ENCODE results near the gene MAP2K1. TPM values are rescaled to one million over a fixed set of nuclear protein-coding genes. Genes with fewer than 3 reads are reported as not detected.

Gene MAP2K1
- total and polyA plus RNA-seq, 3 experiments from 2014 or later = 45.3 to 72.2 (median 69.2) TPM

GRCh38 chr15:66472176-66472999 is 85.7 kb downstream of the MAP2K1 start:
- H3K27ac Mint-ChIP-seq = peak overlapping the region; percentile 83 to 97 (median 91)
- POLR2A ChIA-PET = interaction anchor here (0.5 to 0.9 kb wide), 4 partner anchors 27 to 181 kb away, joined by 3 read pairs; partner anchors contain the start of gene MAP2K1
- peak overlapping the region; percentile 16 to 87 (median 74) for H3K4me3 Mint-ChIP-seq
- H3K9me3 Mint-ChIP-seq = no peaks in the 10 kb centered on the region
- Histone ChIP-seq H3K36me3 (ENCODE audit: insufficient read depth, low read length) (no peaks in the 10 kb centered on the region), H3K4me1 (ENCODE audit: insufficient read depth, low read length) (peaks cover 27% of the 10 kb centered on the region), H3K27me3 (ENCODE audit: insufficient read depth, low read length, poor library complexity, severe bottlenecking) (no peaks in the 10 kb centered on the region), H3K27ac (ENCODE audit: low read depth, low read length) (peak overlapping the region; percentile 2), H3K4me3 (ENCODE audit: low read length) (peak overlapping the region; percentile 21), H3K9me3 (ENCODE audit: low read length) (no peaks in the 10 kb centered on the region)
- H3K27me3 Mint-ChIP-seq = no peaks in the 10 kb centered on the region
- H3K36me3 Mint-ChIP-seq = peaks cover 0 to 7% (median 4%) of the 10 kb centered on the region in 3 donors
- CTCF ChIA-PET = interaction anchor here (0.8 to 2.3 kb wide), 6 partner anchors 12 to 117 kb away, joined by 3 to 18 read pairs (median 6); partner anchors contain the start of genes MAP2K1 and SNAPC5
- peak; percentile 15 to 75 (median 70) for DNase-seq
- H3K4me1 Mint-ChIP-seq = peaks cover 34 to 51% (median 47%) of the 10 kb centered on the region in 3 donors

GRCh38 chr15:66474135-66474534 is 87.4 kb downstream of the MAP2K1 start:
- no peak overlapping the region for H3K4me3 Mint-ChIP-seq
- no peaks in the 10 kb centered on the region for H3K9me3 Mint-ChIP-seq
- POLR2A ChIA-PET = no interaction called here
- peaks cover 27% of the 10 kb centered on the region for H3K4me1 ChIP-seq (ENCODE audit: insufficient read depth, low read length)
- DNase-seq = no peak
- CTCF ChIA-PET = interaction anchor here (0.6 kb wide), 1 partner anchor 25 kb away, joined by 3 read pairs; no protein-coding TSS in a partner anchor
- no peaks in the 10 kb centered on the region for H3K27me3 ChIP-seq (ENCODE audit: insufficient read depth, low read length, poor library complexity, severe bottlenecking)
- no peaks in the 10 kb centered on the region for H3K27me3 Mint-ChIP-seq
- peaks cover 0 to 5% (median 3%) of the 10 kb centered on the region in 3 donors for H3K36me3 Mint-ChIP-seq
- H3K4me1 Mint-ChIP-seq = peaks cover 34 to 47% (median 47%) of the 10 kb centered on the region in 3 donors
- H3K9me3 ChIP-seq (ENCODE audit: low read length) = no peaks in the 10 kb centered on the region
- no peak overlapping the region for H3K27ac ChIP-seq (ENCODE audit: low read depth, low read length)
- peak overlapping the region in 6 of 8 donors; percentile 13 to 90 (median 62) for H3K27ac Mint-ChIP-seq
- no peaks in the 10 kb centered on the region for H3K36me3 ChIP-seq (ENCODE audit: insufficient read depth, low read length)
- no peak overlapping the region for H3K4me3 ChIP-seq (ENCODE audit: low read length)

DNA sequence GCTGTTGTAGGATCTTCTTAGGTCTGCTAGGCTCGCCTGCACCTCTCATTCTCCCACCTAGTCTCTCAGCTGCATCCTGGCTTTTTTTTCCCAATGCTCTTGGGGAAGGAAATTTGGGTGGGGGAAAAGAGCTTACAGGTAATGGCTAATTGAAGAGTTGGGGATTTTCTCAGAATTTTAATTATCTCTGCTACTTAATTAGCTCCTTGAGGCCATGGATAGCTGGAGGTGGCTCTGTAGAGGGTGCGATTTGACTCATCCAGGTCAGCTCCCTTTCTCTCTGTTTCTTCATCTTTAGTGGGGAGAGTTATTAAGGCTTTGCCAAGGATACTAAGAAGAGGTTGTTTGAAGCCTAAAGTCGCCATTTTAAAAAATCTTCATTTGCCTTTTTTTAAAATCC is 88.3 kb downstream of the MAP2K1 start:
- ChIA-PET POLR2A (interaction anchor here (0.6 kb wide), 2 partner anchors 30 to 63 kb away, joined by 3 read pairs; partner anchors contain the start of genes RPL4 and ZWILCH), CTCF (no interaction called here)
- Histone ChIP-seq H3K27ac (ENCODE audit: low read depth, low read length) (no peak overlapping the region), H3K4me3 (ENCODE audit: low read length) (no peak overlapping the region), H3K9me3 (ENCODE audit: low read length) (no peaks in the 10 kb centered on the region), H3K4me1 (ENCODE audit: insufficient read depth, low read length) (peaks cover 27% of the 10 kb centered on the region), H3K36me3 (ENCODE audit: insufficient read depth, low read length) (no peaks in the 10 kb centered on the region), H3K27me3 (ENCODE audit: insufficient read depth, low read length, poor library complexity, severe bottlenecking) (no peaks in the 10 kb centered on the region)
- Mint-ChIP-seq H3K36me3 (peaks cover 0 to 7% (median 6%) of the 10 kb centered on the region in 3 donors), H3K4me3 (no peak overlapping the region), H3K27me3 (no peaks in the 10 kb centered on the region), H3K9me3 (no peaks in the 10 kb centered on the region), H3K27ac (peak overlapping the region in 6 of 8 donors; percentile 24 to 66 (median 43)), H3K4me1 (peaks cover 33 to 43% (median 40%) of the 10 kb centered on the region in 3 donors)
- no peak for DNase-seq

- ChIA-PET POLR2A (no interaction called here), CTCF (interaction anchor here (0.9 kb wide), 1 partner anchor 21 kb away, joined by 4 read pairs; the partner anchor contains the start of gene SNAPC5)
- DNase-seq = no peak
Observed at GRCh38 chr15:66476535-66476934, 89.8 kb downstream of the MAP2K1 start.

GRCh38 chr15:66477011-66477410 is 90.3 kb downstream of the MAP2K1 start:
- peaks cover 20 to 23% (median 22%) of the 10 kb centered on the region in 3 donors for H3K4me1 Mint-ChIP-seq
- no peaks in the 10 kb centered on the region for H3K9me3 ChIP-seq (ENCODE audit: low read length)
- H3K27ac ChIP-seq (ENCODE audit: low read depth, low read length) = no peak overlapping the region
- H3K27ac Mint-ChIP-seq = peak overlapping the region in 7 of 8 donors; percentile 26 to 93 (median 64)
- CTCF ChIA-PET = interaction anchor here (0.9 kb wide), 1 partner anchor 21 kb away, joined by 4 read pairs; the partner anchor contains the start of gene SNAPC5
- H3K27me3 Mint-ChIP-seq = peaks cover 0 to under 1% of the 10 kb centered on the region in 2 donors
- POLR2A ChIA-PET = no interaction called here
- no peak for DNase-seq
- H3K4me1 ChIP-seq (ENCODE audit: insufficient read depth, low read length) = peaks cover 10% of the 10 kb centered on the region
- no peaks in the 10 kb centered on the region for H3K27me3 ChIP-seq (ENCODE audit: insufficient read depth, low read length, poor library complexity, severe bottlenecking)
- peaks cover 0 to 22% (median 9%) of the 10 kb centered on the region in 3 donors for H3K36me3 Mint-ChIP-seq
- H3K9me3 Mint-ChIP-seq = no peaks in the 10 kb centered on the region
- H3K4me3 ChIP-seq (ENCODE audit: low read length) = no peak overlapping the region
- H3K36me3 ChIP-seq (ENCODE audit: insufficient read depth, low read length) = peaks cover 6% of the 10 kb centered on the region
- no peak overlapping the region for H3K4me3 Mint-ChIP-seq

More at GRCh38 chr15:66476535-66476934, 89.8 kb downstream of the MAP2K1 start:
- H3K4me3 ChIP-seq (ENCODE audit: low read length) = no peak overlapping the region
- H3K27ac ChIP-seq (ENCODE audit: low read depth, low read length) = no peak overlapping the region
- peaks cover 0 to 17% (median 8%) of the 10 kb centered on the region in 3 donors for H3K36me3 Mint-ChIP-seq
- H3K27me3 ChIP-seq (ENCODE audit: insufficient read depth, low read length, poor library complexity, severe bottlenecking) = no peaks in the 10 kb centered on the region
- peaks cover 14% of the 10 kb centered on the region for H3K4me1 ChIP-seq (ENCODE audit: insufficient read depth, low read length)
- no peaks in the 10 kb centered on the region for H3K27me3 Mint-ChIP-seq
- no peak overlapping the region for H3K4me3 Mint-ChIP-seq
- H3K4me1 Mint-ChIP-seq = peaks cover 25 to 28% (median 25%) of the 10 kb centered on the region in 3 donors
- peaks cover under 1% of the 10 kb centered on the region for H3K36me3 ChIP-seq (ENCODE audit: insufficient read depth, low read length)
- no peaks in the 10 kb centered on the region for H3K9me3 Mint-ChIP-seq
- H3K27ac Mint-ChIP-seq = peak overlapping the region in 7 of 8 donors; percentile 36 to 93 (median 64)
- no peaks in the 10 kb centered on the region for H3K9me3 ChIP-seq (ENCODE audit: low read length)

DNA sequence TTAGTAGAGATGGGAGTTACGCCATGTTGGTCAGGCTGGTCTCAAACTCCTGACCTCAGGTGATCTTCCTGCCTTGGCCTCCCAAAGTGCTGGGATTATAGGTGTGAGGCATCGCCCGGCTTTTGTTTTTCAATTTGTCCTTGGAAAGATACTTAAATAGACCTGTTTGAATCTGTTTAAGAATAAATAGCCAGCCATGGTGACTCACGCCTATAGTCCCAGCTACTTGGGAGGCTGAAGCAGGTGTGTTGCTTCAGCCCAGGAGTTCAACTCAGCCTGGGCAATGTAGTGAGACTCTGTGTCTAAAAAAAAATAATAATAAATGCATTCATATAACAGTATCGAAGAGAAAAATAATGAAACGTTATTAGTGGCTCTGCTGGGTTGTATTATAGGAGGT is 93.6 kb downstream of the MAP2K1 start:
- H3K9me3 Mint-ChIP-seq = no peaks in the 10 kb centered on the region
- H3K27me3 Mint-ChIP-seq = peaks cover 0 to 2% of the 10 kb centered on the region in 2 donors
- CTCF ChIA-PET = no interaction called here
- H3K27ac Mint-ChIP-seq = peak overlapping the region in 3 of 8 donors; percentile 19 to 63 (median 30)
- H3K4me1 Mint-ChIP-seq = peaks cover 12 to 19% (median 15%) of the 10 kb centered on the region in 3 donors
- POLR2A ChIA-PET = no interaction called here
- peaks cover 8% of the 10 kb centered on the region for H3K36me3 ChIP-seq (ENCODE audit: insufficient read depth, low read length)
- no peaks in the 10 kb centered on the region for H3K9me3 ChIP-seq (ENCODE audit: low read length)
- no peak for DNase-seq
- no peak overlapping the region for H3K4me3 Mint-ChIP-seq
- H3K36me3 Mint-ChIP-seq = peaks cover 3 to 49% (median 21%) of the 10 kb centered on the region in 3 donors
- no peak overlapping the region for H3K27ac ChIP-seq (ENCODE audit: low read depth, low read length)
- no peaks in the 10 kb centered on the region for H3K27me3 ChIP-seq (ENCODE audit: insufficient read depth, low read length, poor library complexity, severe bottlenecking)
- H3K4me1 ChIP-seq (ENCODE audit: insufficient read depth, low read length) = no peaks in the 10 kb centered on the region
- no peak overlapping the region for H3K4me3 ChIP-seq (ENCODE audit: low read length)

DNA sequence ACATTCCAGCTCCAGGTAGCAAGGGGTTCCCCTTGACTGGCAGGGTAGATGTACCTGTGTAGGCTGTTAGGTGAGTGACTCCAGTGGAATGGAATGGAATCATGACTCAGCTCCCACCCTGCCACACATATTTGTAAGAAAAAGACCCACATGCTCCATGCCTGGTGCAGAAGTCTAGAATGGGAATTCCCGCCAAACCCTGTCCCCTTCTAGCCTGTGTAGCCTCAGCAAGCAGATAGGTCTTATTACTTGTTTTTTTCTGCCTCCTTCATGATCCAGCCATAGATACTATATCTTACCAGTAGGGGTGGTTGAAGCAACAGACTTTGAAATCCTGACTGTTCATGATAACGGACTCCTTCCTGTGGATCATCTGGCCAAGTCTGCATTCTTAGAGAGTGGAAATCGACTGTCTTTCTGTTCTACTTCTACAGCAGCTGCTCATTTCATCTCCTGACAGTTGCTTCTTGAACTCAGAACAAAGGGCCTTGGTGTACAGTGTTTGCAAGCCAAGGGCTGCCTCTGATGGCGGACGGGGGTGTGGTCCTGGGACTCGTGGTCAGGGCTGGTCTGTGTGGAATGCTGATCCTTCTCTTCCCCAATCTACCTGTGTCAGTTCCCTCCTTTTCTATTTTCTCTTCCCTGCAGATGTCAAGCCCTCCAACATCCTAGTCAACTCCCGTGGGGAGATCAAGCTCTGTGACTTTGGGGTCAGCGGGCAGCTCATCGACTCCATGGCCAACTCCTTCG is 94.6 kb downstream of the MAP2K1 start:
- H3K27ac ChIP-seq (ENCODE audit: low read depth, low read length) = no peak overlapping the region
- H3K4me1 Mint-ChIP-seq = peaks cover 6 to 13% (median 11%) of the 10 kb centered on the region in 3 donors
- H3K36me3 ChIP-seq (ENCODE audit: insufficient read depth, low read length) = peaks cover 8% of the 10 kb centered on the region
- no peak overlapping the region for H3K4me3 ChIP-seq (ENCODE audit: low read length)
- ChIA-PET POLR2A (interaction anchor here (1.0 kb wide), 1 partner anchor 17 kb away, joined by 3 read pairs; no protein-coding TSS in a partner anchor), CTCF (interaction anchor here (1.3 kb wide), 1 partner anchor 17 kb away, joined by 5 read pairs; the partner anchor contains the start of gene SNAPC5)
- no peak for DNase-seq
- H3K27ac Mint-ChIP-seq = peak overlapping the region in 7 of 8 donors; percentile 6 to 79 (median 47)
- no peaks in the 10 kb centered on the region for H3K9me3 ChIP-seq (ENCODE audit: low read length)
- peaks cover 3 to 55% (median 21%) of the 10 kb centered on the region in 3 donors for H3K36me3 Mint-ChIP-seq
- H3K4me1 ChIP-seq (ENCODE audit: insufficient read depth, low read length) = no peaks in the 10 kb centered on the region
- peaks cover 0 to 2% of the 10 kb centered on the region in 2 donors for H3K27me3 Mint-ChIP-seq
- no peaks in the 10 kb centered on the region for H3K9me3 Mint-ChIP-seq
- peak overlapping the region in 1 of 7 donors; percentile 19 for H3K4me3 Mint-ChIP-seq
- no peaks in the 10 kb centered on the region for H3K27me3 ChIP-seq (ENCODE audit: insufficient read depth, low read length, poor library complexity, severe bottlenecking)
